ENCODE results near the gene RPTOR.
"Not testable (repeated sequence)": the region's sequence is repeated elsewhere in the genome, so short reads cannot be mapped to it uniquely, and the experiment has no call there.

RPTOR gene

GRCh38 chr17:80875480-80875995 is 330.9 kb downstream of the RPTOR start:
- FAIRE-seq, result not testable (repeated sequence)

- FAIRE-seq, result not testable (repeated sequence)
Measured at GRCh38 chr17:80876456-80876949, 331.9 kb downstream of the RPTOR start.

DNA sequence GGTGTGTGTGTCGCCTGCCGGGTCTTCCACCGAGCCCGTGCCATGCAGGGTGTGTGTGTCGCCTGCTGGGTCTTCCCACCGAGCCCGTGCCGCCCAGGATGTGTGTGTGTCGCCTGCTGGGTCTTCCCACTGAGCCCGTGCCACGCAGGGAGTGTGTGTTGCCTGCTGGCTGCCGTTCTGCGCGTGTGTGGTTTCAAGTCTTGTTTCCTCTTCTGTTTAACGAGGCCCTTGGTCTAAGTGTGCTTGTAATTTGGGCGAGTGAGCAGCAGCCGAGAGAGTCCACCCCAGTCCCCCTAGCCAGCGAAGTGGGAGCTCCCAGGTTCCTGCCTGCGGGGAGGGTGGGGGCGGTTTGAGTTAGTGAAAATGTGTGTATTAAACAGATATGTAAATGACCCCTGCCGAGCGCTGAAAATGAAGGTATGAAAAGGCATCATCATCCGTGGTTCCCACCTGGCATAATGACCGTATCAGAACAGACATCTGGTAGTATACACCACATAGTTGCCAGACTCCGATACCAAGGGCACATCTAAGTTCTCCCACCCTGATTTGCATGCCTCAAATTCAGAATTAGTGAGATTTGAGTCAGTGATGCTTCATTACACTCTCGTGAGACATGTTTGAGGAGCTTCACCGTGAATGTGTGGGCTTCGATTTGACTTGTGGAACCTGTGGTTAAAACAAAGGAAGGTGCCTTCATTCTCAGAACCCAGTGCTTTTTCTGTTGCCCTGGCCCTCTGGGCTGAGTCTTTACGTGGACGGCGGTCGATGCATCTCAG is 332.5 kb downstream of the RPTOR start:
- no peak for FAIRE-seq

GRCh38 chr17:80877729-80878303 is 333.2 kb downstream of the RPTOR start:
- FAIRE-seq, result no peak

GRCh38 chr17:80878876-80879722 is 334.5 kb downstream of the RPTOR start:
- FAIRE-seq, result no peak

DNA sequence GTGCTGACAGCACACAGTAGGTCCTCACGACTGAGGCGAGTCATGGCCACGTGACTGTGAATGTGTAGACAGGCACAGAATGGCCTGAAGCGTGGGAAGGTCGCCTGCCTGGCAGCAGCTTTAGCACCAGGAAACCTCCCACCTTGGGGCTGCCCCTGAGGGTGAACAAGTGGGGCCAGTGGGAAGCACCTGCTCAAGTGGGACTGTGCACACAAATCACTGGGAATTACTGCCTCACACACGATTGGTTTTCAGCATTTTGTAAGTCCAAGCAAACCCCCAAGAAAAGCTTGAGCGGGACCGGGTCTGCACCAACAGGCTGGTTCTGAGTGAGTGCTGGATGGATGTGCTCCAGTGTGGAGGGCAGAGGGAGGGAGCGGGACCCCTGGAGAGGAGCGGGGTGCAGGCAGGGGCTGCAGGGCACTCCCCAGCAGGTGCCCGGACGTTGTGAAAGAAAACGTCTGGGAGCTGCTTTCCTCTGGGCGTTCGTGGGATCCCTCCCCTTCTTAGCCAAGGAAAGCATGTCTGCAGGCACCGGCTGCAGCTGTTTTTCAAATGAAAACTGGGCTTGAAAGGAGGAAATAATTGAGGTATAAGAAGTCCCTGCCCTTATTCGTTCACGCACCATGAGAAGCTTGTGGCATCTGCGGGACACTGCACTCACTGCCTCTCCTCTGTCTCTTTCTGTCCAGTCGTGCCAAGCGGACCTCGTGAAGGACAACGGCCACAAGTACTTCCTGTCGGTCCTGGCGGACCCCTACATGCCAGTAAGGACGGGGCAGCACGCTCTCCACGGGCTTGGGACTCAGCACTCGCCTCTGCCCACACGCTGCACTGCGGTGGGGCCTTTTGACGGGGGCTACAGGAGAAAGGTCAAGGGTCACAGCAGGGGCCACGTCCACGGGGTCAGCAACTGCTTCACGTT is 335.3 kb downstream of the RPTOR start:
- no peak for FAIRE-seq

- no peak for FAIRE-seq
Measured at GRCh38 chr17:80880648-80880985, 336.0 kb downstream of the RPTOR start.

DNA sequence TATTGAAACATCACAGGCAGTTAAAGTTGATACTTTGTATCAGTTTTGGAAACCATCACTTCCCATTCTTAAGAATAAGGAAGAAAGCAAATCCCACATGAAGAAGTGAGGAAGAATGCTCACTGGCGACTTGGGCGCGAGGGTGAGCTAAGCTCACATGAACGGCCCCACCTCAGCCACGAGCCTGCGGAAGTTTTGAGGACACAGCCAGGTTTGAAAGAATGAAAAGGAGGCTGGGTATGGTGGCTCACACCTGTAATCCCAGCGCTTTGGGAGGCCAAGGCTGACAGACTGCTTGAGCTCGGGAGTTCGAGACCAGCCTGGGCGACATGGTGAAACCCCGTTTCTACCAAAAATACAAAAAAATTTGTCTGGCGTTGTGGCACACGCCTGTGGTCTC is 336.7 kb downstream of the RPTOR start:
- FAIRE-seq, result no peak

DNA sequence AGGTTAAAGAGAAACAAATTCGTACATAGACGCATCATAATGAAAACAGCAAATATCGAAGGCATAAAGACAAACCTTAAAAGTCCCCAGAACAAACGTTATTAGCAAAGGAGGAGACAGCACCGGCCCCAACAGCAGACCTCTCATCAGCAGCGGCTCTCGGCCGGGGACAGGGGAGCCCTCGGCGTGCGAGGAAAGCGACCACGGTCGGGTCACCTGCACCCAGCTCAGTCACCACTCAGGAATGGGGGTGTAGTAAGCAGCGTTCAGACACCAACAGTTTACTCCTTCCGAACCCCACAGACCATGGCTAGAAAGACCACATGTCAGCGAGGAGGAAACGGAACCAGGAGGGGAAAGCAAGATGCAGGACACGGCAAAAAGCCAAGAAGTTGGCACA is 337.7 kb downstream of the RPTOR start:
- no peak for FAIRE-seq

DNA sequence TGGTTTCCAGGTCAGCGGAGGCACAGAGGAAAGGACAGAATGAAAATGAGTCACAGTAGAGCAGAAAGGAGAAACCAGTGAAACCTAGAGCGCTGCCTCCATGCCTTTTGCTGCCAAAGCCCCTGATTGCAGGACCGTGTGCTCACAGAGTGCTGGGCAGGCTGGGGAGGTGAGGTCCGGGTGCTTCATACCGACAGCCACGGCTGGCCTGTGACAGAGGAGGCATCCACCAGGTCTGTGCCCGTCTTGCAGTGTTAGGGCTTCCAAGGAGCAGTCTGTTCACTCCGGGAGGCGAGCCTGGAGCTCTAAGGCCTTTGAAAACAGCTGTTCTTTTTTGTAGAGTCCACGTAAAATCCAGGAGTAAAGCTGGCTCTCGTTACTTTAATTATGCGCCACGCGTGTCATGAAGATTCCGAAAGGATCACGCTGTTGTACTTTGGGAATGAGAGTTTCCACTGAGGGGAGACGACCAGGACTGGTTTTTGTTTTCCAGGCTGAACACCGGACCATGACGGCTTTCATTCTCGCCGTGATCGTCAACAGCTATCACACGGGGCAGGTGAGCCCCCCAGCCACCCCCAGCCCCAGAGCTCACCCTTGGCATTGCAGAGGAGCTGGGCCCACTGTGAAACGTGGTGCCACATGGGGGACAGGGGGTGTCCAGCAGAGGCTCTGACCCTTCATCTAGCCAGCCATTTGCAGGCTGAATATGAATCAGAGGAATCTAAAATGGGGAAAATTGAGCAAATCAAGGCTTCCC is 338.5 kb downstream of the RPTOR start:
- no peak for FAIRE-seq

DNA sequence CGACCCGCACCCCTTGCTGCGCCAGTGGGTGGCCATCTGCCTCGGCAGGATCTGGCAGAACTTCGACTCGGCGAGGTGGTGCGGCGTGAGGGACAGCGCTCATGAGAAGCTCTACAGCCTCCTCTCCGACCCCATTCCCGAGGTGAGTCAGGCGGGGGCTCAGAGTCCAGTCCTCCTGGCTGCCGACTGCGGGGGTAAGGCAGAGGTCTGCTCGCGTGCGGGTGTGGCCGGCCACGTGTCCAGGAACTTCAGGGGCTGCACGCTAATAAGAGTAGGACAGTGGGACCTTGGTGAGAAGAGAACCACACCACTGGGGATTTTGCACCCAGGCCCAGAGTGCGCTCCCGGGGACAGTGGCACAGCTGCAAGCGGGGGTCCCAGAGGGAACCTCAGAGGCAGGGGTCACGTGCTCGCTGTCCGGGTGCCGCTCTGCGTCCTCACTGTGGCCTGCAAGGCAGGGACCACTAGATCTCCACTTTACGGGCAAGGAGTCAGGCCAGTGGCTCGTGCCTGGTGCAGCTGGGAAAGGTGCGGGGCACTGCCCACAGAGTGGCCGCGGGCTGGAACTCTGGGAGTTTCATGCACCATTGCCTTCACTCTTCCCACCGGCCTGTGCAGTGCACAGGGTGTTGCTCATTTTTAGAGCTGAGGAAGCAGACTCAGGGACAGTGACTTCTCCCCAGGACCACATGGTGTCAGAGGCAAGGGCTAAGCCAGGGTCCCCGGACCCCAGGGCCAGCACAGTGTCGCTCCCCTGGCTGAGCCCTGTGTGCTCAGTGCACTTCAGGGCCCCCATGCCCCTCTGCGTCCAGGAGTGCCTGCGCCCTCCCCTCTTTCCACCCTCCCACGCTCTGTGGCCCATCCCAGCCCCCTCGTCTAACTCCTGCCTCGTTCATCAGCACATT is 339.4 kb downstream of the RPTOR start:
- FAIRE-seq, result no peak

- no peak for FAIRE-seq
Measured at GRCh38 chr17:80884811-80885210, 340.2 kb downstream of the RPTOR start.

GRCh38 chr17:80885947-80886582 is 341.4 kb downstream of the RPTOR start:
- FAIRE-seq, result no peak

DNA sequence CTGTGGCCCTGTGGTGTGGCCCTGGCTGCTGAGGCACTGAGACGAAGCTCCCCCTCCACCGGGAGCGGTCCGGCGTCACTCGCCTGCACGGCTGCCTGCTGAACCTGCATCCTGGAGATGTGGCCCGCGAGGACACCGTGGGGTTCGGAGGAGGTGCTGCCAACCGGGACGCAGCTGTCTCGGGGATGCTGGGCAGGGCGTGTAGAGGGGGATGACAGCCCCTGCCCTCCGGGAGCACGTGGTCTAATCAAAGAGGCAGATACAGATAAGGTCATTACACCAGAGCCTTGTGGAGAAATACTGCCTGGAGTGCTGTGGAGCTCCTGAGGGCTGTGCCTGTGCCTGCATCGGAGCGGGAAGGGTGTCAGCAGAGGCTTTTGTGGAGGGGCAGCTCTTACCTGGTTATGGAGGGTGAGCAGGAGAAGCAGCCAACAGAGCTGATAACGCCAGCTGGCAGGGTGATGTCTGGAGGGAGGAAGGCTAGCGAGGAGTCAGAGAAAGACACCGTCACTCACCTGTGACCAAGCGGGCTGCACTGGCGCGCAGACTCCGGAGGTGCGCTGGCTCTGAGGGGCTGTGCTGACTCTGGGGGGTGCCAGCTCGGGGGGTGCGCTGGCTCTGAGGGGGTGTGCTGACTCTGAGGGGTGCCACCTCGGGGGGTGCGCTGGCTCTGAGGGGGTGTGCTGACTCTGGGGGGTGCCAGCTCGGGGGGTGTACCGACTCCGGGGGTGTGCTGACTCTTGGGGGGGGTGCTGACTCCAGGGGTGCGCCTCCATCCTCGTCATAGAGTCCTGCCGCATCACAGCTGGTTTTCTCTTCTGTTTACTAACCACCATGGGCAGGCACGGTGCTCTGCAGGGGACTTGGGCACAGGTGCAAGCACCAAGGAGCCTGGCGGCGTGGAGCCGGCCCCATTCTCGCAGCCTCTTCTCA is 342.3 kb downstream of the RPTOR start:
- FAIRE-seq, result no peak

DNA sequence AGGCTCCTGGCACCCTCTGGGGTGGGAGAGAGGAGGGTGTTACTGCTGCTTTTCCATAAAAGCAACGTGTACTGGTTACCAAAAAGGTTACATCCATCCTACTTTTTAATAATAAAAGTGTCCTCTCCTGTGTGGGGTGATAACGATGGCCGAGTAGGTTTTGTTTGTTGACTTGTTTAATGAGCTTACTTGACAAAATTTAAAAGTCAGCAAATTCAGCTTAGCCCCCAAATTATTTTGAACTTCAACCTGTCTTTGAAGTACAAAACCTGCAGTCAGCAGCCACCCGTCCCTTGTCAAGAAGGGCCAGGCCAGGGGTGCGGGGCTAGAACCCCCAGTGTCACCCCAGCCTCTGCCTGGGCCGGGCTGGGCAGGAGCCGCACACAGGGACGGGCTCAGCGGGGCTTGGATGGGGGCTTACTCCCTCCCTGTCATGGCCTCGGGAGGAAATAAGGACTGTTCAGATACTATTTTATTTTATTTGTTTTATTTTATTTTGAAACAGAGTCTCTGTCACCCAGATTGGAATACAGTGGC is 343.1 kb downstream of the RPTOR start:
- no peak for FAIRE-seq

GRCh38 chr17:80888276-80889160 is 343.9 kb downstream of the RPTOR start:
- no peak for FAIRE-seq
